ENCODE results near the gene TCAP.
A peak's percentile ranks its signal among the peaks of the same experiment; 100 is the strongest.

The TCAP gene

GRCh38 chr17:39651923-39652586 is 13.1 kb upstream of the TCAP start:
- no peak for DNase-seq (ENCODE audit: low spot score)

DNA sequence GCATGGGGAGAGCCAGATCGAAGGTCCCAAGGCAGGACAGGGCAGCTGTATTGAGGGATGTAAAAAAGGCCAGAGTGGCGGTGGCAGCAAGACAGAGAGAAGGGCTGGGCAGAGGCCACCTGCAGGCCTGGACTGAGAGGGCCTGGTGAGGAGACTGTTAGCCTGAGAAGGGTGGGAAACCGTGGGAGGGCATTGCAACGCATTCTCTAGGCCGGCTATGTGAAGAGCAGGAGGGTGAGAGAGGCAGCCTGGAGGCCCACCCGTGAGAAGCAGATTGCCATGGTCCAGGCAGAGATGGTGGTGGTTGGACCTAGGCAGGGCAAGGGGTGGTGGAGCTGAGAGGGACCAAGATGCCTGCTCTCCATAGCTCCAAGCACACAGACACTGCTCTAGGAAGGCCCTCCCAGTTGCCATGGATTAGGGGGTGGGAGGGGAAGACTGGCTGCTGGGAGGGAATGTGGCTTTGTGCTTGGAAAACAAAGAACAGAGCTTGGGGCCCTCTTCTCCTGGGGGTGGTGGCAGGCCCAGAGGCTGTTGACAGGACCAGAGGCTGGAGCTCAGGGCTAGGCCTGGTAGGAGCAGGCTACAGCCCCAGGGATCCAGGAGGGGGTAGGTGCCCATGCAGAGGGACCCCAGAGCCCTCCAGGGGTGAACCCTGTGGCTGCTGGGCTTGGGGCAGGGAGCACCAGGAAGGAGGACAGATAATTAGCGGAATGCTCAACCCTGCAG is 12.4 kb upstream of the TCAP start:
- DNase-seq (ENCODE audit: low spot score) = no peak

DNA sequence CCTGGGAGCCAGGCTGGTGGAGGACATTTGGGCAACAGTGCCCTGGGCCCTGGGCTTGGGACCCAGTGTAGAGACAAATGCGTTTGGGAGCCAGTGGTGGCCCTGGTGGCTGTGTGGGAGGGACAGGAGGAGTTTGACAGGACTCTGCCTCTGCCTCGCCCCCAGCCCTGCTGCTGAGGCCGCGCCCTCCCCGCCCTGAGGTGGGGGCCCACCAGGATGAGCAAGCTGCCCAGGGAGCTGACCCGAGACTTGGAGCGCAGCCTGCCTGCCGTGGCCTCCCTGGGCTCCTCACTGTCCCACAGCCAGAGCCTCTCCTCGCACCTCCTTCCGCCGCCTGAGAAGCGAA is 11.9 kb upstream of the TCAP start:
- no peak for DNase-seq (ENCODE audit: low spot score)

DNA sequence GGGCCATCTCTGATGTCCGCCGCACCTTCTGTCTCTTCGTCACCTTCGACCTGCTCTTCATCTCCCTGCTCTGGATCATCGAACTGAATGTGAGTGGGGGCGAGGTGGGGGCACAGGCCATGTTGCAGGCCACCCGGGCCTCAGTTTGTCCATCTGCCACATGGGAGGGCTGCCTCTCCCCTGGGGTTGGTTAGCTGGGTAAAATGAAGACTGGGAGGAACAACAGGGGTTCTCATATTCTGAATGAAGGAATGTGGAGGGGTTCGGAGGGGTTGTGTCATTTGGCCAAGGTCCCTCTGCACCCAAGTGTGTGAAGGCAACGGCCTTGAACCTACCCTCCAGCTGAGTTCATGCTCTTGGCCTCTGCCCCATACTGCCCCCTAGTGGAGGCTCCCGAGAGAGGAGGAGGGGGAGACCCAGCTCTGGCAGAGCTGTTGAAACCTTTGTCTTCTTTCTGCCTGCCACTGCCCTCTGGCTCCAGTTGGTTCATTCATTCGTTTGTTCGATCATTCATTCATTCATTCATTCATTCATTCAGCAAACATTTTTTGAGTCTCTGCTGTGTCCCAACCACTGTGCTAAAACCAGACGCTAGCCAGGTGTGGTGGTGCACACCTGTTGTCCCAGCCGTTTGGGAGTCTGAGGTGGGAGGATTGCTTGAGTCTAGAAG is 11.4 kb upstream of the TCAP start:
- no peak for DNase-seq (ENCODE audit: low spot score)

GRCh38 chr17:39655105-39655504 is 10.0 kb upstream of the TCAP start:
- no peak for DNase-seq (ENCODE audit: low spot score)

DNA sequence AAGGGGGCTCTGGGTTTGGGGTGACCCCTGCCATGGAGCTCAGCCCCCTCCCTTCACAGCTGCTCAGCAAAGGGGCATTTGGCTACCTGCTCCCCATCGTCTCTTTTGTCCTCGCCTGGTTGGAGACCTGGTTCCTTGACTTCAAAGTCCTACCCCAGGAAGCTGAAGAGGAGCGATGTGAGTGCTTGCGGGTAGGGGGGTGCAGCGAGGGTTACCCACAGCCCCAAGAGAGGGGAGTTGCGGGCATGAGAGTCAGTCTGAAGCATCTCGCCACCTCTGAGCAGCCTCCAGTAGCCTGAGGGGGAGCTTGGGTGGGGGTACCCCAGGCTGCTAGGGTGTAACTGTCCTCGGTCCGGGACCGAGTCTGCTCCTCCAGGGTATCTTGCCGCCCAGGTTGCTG is 6.8 kb upstream of the TCAP start:
- no peak for DNase-seq (ENCODE audit: low spot score)

DNA sequence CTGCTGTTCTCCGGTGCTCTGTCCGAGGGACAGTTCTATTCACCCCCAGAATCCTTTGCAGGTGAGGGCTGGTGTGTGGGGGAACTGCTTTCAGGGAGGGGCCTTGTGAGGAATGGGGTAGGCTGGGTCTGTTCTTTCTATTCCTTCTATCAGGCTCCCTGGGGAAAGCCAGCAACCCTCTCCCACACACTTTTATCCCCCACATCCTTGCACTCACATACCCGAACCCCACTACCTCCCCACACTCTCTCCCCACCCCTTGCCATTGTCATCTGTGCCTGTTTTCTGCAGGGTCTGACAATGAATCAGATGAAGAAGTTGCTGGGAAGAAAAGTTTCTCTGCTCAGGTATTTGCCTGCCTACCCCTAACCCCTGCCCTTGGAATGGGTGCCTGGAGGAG is 6.4 kb upstream of the TCAP start:
- DNase-seq (ENCODE audit: low spot score) = no peak

DNA sequence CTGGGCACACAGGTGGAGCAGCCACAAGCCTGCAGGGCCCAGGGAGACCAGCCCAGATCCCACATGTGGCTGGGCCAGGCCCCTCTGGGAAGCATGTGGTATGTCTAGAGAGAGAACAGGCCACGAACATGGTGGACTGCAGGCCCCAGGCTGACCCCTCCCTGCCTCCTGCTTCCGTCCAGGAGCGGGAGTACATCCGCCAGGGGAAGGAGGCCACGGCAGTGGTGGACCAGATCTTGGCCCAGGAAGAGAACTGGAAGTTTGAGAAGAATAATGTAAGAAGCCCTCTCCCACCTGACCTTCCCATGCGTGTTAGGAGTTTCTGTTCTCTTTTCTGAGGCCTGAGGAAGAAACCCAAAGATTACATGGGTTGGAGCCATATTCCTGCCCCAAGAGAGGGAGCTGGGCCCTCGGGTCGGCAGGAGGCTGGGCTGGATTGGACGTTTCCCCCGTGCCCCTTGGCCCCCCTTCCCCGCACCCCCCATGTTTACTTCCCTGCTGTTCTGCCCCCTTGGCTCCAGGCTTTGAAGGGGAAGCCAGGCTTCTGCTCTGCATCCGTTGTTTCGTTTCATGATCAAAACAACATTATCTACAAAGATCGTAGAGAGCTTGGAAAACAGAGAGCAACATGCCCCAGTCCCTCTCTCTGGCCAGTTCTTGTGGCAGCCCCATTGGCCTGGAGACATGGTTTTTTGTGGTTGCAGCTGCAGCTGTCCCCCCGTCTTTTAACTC is 5.7 kb upstream of the TCAP start:
- DNase-seq (ENCODE audit: low spot score) = no peak

DNA sequence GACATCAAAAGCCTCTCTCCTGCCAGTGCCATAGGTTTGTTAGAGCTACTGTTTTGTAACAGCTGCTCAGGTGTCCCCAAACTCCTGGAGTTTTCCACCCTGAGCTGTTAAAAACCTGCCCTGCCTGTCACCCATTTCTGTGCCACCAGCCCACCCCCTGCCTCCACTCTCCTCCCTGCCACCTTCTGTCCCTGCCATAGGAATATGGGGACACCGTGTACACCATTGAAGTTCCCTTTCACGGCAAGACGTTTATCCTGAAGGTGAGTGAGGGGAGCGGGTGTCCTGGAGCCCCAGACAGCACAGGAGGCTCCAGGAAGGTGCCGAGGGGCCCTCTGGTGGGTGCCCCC is 5.2 kb upstream of the TCAP start:
- DNase-seq (ENCODE audit: low spot score) = no peak

- peak; percentile 58 for DNase-seq (ENCODE audit: low spot score)
Observed at GRCh38 chr17:39660397-39661385, 4.5 kb upstream of the TCAP start.

- DNase-seq (ENCODE audit: low spot score) = peak; percentile 55
Observed at GRCh38 chr17:39661744-39662541, 3.2 kb upstream of the TCAP start.

- peak; percentile 56 for DNase-seq (ENCODE audit: low spot score)
Observed at GRCh38 chr17:39662551-39663339, 2.4 kb upstream of the TCAP start.

DNA sequence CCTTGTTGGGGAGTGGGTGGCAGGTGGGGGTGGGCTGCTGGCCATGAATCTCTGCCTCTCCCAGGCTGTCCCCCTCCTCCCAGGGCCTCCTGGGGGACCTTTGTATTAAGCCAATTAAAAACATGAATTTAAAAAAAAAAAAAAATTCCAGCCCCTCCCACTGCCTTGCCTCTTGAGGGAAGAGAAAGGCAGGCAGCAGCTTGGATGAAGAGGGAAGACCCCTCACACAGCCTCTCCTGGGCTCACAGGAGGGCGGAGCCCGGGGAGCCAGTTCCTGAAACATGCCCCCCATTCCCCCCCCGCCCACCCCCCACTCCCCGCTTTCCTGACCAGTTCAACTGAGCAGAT is 1.8 kb upstream of the TCAP start:
- no peak for DNase-seq (ENCODE audit: low spot score)

GRCh38 chr17:39663688-39664580 is 1.2 kb upstream of the TCAP start:
- peak; percentile 55 for DNase-seq (ENCODE audit: low spot score)

GRCh38 chr17:39665642-39666224 is 584 bp downstream of the TCAP start:
- DNase-seq (ENCODE audit: low spot score) = peak; percentile 64

- DNase-seq (ENCODE audit: low spot score) = no peak
Observed at GRCh38 chr17:39666231-39666600, 1.1 kb downstream of the TCAP start.

- DNase-seq (ENCODE audit: low spot score) = peak; percentile 63
Observed at GRCh38 chr17:39666601-39667261, 1.6 kb downstream of the TCAP start.
